HepG2 (cell line): ENCODE data around the gene DNAJC11. TPM values are rescaled to one million over a fixed set of nuclear protein-coding genes. Genes with fewer than 3 reads are reported as not detected.
A peak's percentile ranks its signal among the peaks of the same experiment; 100 is the strongest.

Source experiments
- ZNF670 ChIP-seq: sonication (generic); formaldehyde crosslinking; IDR thresholded peaks from 2 replicates; pipeline ENCODE4 v1.8.0; 2022; ENCODE audit warnings: mild to moderate bottlenecking, missing genetic modification reagents, borderline replicate concordance
- ZSCAN20 ChIP-seq: sonication (generic); formaldehyde crosslinking; IDR thresholded peaks from 2 replicates; pipeline ENCODE4 v1.4.0; 2020; ENCODE audit warnings: missing genetic modification reagents, mild to moderate bottlenecking, borderline replicate concordance
- polyA plus RNA-seq, 8 experiments: library from polyadenylated mRNA; depleted of rRNA in 3 of 8; stranded (reverse) in 7 of 8; unstranded in 1 of 8; fragments of >200 nt; fragmentation: Illumina TruSeq in 4 of 8; extraction: Trizol in 4 of 8; gene quantifications; 2 replicates each; pipeline versions ENCODE4 v1.2.1 to v1.2.3, GENCODE V29; 2011 to 2016; ENCODE audit warnings: low read depth in 4 of 8, missing spikeins in 1 of 8, mixed read lengths in 1 of 8; ENCODE audit not compliant: insufficient read depth in 1 of 8
- total RNA-seq, 5 experiments: library from RNA; depleted of rRNA; stranded (reverse); fragments of >200 nt; fragmentation: Illumina TruSeq; extraction: Trizol; gene quantifications; 2 replicates each; pipeline ENCODE4 v1.2.3, GENCODE V29; 2016; ENCODE audit warnings: low read depth in 1 of 5
- TF ChIP-seq, protein P1 (sequence below): sonication (generic); formaldehyde crosslinking; IDR thresholded peaks from 2 replicates; pipeline ENCODE4 v1.5.0; 2020; ENCODE audit warnings: mild to moderate bottlenecking, missing genetic modification reagents, borderline replicate concordance
- TF ChIP-seq, protein P2 (sequence below): sonication (generic); formaldehyde crosslinking; IDR thresholded peaks from 2 replicates; pipeline ENCODE4 v1.4.0; 2020; ENCODE audit warnings: missing genetic modification reagents, borderline replicate concordance
- TF ChIP-seq, protein P3 (sequence below): sonication (generic); formaldehyde crosslinking; IDR thresholded peaks from 2 replicates; pipeline ENCODE4 v1.8.0; 2022; ENCODE audit warnings: low read depth, missing genetic modification reagents
- TF ChIP-seq, protein P4 (sequence below): sonication (generic); formaldehyde crosslinking; IDR thresholded peaks from 2 replicates; pipeline ENCODE4 v1.8.0; 2022; ENCODE audit warnings: mild to moderate bottlenecking, missing genetic modification reagents
- TF ChIP-seq, protein P5 (sequence below): sonication (generic); formaldehyde crosslinking; IDR thresholded peaks from 2 replicates; pipeline ENCODE4 v1.5.0; 2020; ENCODE audit warnings: mild to moderate bottlenecking, missing genetic modification reagents, borderline replicate concordance

The DNAJC11 gene
- total and polyA plus RNA-seq, 2 of the 13 experiments (the other 11 are each of a cell fraction or from before 2014, with no cell fraction given) = 25.1 to 47.6 TPM

DNA sequence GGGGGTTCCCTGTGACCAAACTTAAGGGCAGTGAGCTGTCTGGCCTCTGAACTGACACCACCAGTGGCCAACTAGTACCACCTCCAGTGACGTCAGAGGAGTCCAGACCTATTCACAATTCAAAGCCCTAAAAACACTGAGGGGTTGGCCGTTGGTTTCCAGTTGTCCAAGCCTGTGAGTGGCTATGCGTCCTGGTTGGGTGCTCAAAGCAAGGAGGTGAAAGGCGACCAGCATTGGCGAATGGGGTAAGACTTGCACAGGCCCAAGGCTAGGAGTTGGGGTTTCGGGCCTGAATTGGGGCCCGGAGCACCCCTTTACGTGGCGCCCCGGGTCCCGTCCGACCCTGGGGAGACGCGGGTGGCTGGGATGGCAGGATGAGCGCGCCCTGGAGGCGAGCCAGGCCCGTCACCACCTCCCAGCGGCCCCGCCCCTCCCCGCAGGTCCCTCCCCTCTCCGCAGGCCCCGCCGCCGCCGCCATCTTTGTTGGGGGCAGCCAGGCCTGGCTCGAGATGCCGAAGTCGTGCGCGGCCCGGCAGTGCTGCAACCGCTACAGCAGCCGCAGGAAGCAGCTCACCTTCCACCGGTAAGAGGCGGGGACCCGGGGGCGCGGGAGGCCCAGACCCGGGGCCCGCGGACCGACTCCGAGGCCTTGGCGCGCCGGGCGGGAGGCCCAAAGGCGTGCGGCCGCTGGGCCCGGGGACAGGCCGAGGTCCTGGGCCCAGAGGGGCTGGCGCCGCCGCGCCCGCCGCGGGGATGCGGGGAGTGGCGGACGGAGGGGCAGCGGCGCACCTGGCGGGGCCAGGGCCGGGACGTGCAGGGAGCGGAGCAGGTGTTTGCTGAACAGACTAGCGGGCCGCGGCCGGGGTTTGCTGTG, 76.7 kb downstream of the DNAJC11 start, which contains the start of gene THAP3 (continued):
- TF ChIP-seq, protein P1, sequence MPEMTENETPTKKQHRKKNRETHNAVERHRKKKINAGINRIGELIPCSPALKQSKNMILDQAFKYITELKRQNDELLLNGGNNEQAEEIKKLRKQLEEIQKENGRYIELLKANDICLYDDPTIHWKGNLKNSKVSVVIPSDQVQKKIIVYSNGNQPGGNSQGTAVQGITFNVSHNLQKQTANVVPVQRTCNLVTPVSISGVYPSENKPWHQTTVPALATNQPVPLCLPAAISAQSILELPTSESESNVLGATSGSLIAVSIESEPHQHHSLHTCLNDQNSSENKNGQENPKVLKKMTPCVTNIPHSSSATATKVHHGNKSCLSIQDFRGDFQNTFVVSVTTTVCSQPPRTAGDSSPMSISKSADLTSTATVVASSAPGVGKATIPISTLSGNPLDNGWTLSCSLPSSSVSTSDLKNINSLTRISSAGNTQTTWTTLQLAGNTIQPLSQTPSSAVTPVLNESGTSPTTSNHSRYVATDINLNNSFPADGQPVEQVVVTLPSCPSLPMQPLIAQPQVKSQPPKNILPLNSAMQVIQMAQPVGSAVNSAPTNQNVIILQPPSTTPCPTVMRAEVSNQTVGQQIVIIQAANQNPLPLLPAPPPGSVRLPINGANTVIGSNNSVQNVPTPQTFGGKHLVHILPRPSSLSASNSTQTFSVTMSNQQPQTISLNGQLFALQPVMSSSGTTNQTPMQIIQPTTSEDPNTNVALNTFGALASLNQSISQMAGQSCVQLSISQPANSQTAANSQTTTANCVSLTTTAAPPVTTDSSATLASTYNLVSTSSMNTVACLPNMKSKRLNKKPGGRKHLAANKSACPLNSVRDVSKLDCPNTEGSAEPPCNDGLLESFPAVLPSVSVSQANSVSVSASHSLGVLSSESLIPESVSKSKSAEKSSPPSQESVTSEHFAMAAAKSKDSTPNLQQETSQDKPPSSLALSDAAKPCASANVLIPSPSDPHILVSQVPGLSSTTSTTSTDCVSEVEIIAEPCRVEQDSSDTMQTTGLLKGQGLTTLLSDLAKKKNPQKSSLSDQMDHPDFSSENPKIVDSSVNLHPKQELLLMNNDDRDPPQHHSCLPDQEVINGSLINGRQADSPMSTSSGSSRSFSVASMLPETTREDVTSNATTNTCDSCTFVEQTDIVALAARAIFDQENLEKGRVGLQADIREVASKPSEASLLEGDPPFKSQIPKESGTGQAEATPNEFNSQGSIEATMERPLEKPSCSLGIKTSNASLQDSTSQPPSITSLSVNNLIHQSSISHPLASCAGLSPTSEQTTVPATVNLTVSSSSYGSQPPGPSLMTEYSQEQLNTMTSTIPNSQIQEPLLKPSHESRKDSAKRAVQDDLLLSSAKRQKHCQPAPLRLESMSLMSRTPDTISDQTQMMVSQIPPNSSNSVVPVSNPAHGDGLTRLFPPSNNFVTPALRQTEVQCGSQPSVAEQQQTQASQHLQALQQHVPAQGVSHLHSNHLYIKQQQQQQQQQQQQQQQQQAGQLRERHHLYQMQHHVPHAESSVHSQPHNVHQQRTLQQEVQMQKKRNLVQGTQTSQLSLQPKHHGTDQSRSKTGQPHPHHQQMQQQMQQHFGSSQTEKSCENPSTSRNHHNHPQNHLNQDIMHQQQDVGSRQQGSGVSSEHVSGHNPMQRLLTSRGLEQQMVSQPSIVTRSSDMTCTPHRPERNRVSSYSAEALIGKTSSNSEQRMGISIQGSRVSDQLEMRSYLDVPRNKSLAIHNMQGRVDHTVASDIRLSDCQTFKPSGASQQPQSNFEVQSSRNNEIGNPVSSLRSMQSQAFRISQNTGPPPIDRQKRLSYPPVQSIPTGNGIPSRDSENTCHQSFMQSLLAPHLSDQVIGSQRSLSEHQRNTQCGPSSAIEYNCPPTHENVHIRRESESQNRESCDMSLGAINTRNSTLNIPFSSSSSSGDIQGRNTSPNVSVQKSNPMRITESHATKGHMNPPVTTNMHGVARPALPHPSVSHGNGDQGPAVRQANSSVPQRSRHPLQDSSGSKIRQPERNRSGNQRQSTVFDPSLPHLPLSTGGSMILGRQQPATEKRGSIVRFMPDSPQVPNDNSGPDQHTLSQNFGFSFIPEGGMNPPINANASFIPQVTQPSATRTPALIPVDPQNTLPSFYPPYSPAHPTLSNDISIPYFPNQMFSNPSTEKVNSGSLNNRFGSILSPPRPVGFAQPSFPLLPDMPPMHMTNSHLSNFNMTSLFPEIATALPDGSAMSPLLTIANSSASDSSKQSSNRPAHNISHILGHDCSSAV (CRISPR knock-in tag) = no peak
- TF ChIP-seq ZSCAN20 (CRISPR knock-in tag) = no peak
- TF ChIP-seq, protein P2, sequence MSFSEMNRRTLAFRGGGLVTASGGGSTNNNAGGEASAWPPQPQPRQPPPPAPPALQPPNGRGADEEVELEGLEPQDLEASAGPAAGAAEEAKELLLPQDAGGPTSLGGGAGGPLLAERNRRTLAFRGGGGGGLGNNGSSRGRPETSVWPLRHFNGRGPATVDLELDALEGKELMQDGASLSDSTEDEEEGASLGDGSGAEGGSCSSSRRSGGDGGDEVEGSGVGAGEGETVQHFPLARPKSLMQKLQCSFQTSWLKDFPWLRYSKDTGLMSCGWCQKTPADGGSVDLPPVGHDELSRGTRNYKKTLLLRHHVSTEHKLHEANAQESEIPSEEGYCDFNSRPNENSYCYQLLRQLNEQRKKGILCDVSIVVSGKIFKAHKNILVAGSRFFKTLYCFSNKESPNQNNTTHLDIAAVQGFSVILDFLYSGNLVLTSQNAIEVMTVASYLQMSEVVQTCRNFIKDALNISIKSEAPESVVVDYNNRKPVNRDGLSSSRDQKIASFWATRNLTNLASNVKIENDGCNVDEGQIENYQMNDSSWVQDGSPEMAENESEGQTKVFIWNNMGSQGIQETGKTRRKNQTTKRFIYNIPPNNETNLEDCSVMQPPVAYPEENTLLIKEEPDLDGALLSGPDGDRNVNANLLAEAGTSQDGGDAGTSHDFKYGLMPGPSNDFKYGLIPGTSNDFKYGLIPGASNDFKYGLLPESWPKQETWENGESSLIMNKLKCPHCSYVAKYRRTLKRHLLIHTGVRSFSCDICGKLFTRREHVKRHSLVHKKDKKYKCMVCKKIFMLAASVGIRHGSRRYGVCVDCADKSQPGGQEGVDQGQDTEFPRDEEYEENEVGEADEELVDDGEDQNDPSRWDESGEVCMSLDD (CRISPR knock-in tag) = 0 out of 2 replicates have a peak, but pooled peaks have one; percentile 82
- peak; percentile 39; the same call in 1 of the 2 replicates for TF ChIP-seq ZNF670 (CRISPR knock-in tag)
- TF ChIP-seq, protein P3, sequence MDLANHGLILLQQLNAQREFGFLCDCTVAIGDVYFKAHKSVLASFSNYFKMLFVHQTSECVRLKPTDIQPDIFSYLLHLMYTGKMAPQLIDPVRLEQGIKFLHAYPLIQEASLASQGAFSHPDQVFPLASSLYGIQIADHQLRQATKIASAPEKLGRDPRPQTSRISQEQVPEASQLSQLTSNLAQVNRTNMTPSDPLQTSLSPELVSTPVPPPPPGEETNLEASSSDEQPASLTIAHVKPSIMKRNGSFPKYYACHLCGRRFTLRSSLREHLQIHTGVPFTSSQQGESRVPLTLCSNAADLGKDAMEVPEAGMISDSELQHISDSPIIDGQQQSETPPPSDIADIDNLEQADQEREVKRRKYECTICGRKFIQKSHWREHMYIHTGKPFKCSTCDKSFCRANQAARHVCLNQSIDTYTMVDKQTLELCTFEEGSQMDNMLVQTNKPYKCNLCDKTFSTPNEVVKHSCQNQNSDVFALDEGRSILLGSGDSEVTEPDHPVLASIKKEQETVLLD = peak; percentile 73
- TF ChIP-seq, protein P4, sequence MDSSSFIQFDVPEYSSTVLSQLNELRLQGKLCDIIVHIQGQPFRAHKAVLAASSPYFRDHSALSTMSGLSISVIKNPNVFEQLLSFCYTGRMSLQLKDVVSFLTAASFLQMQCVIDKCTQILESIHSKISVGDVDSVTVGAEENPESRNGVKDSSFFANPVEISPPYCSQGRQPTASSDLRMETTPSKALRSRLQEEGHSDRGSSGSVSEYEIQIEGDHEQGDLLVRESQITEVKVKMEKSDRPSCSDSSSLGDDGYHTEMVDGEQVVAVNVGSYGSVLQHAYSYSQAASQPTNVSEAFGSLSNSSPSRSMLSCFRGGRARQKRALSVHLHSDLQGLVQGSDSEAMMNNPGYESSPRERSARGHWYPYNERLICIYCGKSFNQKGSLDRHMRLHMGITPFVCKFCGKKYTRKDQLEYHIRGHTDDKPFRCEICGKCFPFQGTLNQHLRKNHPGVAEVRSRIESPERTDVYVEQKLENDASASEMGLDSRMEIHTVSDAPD (CRISPR knock-in tag) = no peak
- TF ChIP-seq, protein P5, sequence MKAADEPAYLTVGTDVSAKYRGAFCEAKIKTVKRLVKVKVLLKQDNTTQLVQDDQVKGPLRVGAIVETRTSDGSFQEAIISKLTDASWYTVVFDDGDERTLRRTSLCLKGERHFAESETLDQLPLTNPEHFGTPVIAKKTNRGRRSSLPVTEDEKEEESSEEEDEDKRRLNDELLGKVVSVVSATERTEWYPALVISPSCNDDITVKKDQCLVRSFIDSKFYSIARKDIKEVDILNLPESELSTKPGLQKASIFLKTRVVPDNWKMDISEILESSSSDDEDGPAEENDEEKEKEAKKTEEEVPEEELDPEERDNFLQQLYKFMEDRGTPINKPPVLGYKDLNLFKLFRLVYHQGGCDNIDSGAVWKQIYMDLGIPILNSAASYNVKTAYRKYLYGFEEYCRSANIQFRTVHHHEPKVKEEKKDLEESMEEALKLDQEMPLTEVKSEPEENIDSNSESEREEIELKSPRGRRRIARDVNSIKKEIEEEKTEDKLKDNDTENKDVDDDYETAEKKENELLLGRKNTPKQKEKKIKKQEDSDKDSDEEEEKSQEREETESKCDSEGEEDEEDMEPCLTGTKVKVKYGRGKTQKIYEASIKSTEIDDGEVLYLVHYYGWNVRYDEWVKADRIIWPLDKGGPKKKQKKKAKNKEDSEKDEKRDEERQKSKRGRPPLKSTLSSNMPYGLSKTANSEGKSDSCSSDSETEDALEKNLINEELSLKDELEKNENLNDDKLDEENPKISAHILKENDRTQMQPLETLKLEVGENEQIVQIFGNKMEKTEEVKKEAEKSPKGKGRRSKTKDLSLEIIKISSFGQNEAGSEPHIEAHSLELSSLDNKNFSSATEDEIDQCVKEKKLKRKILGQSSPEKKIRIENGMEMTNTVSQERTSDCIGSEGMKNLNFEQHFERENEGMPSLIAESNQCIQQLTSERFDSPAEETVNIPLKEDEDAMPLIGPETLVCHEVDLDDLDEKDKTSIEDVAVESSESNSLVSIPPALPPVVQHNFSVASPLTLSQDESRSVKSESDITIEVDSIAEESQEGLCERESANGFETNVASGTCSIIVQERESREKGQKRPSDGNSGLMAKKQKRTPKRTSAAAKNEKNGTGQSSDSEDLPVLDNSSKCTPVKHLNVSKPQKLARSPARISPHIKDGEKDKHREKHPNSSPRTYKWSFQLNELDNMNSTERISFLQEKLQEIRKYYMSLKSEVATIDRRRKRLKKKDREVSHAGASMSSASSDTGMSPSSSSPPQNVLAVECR (CRISPR knock-in tag) = peak; percentile 60; the same call in 1 of the 2 replicates
